SH-SY5Y (cell line): ENCODE data around the gene DDX53.

ENCODE experiments used
- GATA2 ChIP-seq: IDR thresholded peaks from 2 replicates; pipeline ENCODE4 v1.6.1; 2011; ENCODE audit warnings: mild to moderate bottlenecking, low read depth, low read length
- GATA3 ChIP-seq: IDR thresholded peaks from 2 replicates; pipeline ENCODE4 v1.6.1; 2011; ENCODE audit warnings: low read depth, mild to moderate bottlenecking, low read length, moderate library complexity

DDX53 gene

DNA sequence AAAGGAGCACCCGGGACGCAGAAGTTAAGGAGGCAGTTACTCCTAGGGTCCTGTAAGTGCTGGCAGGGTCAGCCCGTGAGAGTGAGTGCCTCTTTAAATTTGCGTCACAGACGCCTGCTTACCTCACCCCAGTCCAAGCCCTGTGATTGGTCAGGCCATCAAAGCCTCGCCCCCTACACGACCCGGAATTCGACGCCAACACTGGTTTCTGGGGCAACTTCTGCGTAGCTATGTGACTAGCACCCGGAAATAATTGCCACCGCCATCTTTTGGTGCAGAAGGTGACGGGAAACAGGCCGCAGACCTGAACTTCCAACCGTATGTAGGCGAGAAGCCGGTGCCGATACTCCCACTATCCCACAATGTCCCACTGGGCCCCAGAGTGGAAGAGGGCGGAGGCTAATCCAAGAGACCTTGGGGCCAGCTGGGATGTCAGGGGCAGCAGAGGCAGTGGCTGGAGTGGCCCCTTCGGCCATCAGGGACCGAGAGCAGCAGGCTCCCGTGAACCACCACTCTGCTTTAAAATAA lies at the start of gene DDX53:
Gene DDX53 (plus strand): TSS at position 265 of the 528 bp plus-strand sequence. CDS start 98 bp downstream, at position 363.
- TF ChIP-seq GATA2 = no peak
- no peak for TF ChIP-seq GATA3

DNA sequence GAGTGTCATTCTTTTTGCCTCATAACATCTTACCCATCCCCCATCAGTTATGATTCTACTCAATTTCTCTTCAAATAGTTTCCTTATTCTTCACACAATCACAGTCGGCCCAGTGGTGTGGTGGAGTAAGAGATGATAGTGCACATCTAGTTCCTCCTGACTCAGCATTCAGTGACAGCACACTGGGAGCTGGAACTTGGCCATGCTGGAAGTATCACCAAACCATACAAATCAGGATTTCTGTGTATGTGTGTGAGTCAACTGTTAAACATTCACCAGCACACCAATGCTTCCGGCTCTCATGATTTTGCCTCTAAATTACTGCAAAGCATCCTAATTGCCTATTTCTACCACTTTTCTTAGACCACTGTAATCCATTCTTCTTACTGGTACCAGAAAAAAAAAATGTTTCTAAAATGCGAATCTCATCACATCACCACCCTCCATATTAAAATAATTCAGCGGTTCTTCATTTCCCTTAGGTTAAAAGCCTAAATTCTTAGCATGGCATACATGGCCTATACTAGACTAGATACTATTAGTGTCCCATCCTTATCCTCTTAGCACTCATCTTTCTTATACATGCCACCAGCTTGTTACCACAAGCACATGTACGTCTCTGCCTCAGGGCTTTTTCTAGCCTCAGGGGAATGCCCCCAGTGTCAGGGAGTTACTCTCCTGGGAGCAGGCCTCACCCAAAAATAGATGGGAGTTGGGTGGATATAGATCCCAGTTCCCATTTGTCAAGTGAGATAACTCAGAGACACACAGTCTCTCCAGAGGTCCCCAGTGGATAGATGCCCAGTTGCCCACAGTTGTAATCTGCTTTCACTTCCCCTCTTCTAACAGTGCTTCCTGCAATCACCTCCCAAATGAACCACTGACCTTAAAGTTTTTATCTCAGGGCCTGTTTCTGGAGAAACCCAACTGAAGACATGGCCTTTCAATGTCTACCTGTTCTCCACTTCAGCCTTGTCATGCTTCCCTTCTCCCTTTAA lies 49.2 kb upstream of the DDX53 start:
- TF ChIP-seq GATA2 (no peak), GATA3 (no peak)

DNA sequence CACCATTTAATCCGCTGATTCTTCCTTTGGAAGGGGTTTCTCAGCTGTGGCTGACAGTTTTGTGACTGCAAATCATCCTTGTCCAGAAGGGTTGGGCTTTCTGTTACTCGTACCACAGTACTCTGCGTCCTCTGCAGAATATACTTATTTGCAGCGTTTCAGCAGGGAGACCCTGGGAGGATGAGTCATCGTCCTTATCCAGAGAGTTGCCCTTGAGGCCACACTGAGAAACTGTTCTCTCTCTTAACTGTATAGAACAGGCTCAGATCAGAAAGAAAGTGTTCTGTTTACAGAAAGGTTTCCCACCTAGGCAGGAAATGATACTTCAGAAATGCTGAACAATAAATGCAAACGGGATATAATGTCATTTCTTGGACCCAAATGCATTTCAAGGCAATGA lies 47.8 kb upstream of the DDX53 start:
- no peak for TF ChIP-seq GATA2
- no peak for TF ChIP-seq GATA3

DNA sequence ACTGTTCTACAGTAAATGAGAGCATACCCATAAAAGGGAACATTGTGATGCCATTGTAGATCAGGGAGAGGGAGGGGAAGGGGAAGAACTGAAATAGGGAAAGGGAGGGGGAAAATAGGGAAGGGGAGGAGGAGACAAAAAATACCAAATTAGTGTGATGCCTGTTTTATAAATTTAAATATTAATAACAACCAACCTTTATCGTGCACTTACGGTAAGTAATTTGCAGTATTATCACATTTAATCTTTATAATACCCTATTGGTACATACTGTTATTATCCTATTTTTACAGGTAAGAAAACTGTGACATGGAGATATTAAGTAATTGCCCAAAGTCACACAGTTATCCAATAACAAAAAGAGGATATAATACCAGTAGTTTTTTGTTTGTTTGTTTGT lies 41.5 kb upstream of the DDX53 start:
- TF ChIP-seq GATA2 = no peak
- TF ChIP-seq GATA3 = no peak

DNA sequence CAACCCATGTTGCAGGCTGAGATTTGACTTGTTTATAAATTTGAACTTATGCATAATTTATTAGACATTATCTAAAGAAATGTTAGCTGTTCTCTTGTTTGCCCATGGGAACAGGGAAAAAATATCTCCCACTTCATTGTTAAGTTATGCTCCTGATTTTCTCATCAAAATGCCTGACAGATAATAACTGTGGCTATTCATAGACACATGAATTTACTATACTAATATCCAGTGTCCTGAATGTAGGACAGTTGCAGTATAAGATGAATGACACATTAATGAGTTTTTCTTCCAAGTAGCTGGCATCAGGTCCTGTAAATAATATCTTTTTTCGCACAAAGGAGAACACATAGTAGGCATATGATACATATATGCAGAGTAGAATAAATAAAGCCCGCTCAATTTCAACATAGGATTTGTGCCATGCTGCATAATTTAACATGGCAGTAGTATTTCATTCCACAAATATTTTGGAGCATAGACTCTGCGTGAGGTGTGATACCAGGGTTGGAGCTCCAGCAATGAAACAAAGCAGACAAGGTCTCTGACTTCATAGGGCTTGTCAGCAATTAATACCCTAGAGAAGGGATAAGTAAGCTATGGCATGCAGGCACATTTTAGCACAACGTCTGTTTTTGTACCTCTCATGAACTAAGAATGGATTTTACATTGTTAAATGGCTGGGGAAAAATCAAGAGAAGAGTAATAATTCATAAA lies 40.4 kb upstream of the DDX53 start:
- TF ChIP-seq GATA2 = no peak
- TF ChIP-seq GATA3 = no peak

DNA sequence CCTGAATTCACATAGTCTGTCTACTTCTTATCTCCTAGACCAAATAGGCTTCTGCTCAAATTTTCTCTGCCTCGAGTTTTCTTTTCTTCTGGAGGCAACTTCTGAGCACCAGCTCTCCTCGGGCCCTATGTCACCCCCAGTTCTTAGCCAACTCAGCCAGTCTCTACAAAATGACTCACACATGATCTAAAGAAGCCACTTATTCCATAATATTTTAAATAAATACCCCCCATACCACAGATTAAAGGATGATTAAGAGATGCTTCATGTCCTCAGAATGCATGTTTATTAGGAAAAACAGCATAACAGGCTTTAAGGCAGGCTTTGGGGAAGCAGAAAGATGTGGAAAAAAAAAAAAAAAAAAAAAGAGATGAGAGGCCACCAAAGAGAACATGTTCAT lies 36.6 kb upstream of the DDX53 start:
- no peak for TF ChIP-seq GATA3
- TF ChIP-seq GATA2 = no peak

DNA sequence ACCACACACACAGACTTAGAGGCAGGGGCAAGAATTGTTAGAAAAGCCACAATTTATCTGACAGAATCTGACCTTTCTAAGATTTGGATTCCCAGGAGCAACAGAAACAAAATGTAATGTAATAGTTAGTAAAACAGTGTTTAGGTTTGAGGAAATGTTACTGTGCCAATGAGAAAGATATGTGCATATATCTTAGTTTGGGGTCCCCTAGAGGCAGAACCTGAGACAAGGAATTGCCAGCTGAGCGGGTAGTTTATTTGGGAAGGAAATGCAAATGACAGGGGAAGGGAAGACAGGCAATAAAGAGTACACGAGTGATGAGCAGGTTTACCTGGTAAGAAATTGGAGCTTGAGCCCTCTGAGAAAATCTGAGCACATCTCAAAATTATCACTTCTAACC lies 31.3 kb upstream of the DDX53 start:
- TF ChIP-seq GATA3 (no peak), GATA2 (no peak)

DNA sequence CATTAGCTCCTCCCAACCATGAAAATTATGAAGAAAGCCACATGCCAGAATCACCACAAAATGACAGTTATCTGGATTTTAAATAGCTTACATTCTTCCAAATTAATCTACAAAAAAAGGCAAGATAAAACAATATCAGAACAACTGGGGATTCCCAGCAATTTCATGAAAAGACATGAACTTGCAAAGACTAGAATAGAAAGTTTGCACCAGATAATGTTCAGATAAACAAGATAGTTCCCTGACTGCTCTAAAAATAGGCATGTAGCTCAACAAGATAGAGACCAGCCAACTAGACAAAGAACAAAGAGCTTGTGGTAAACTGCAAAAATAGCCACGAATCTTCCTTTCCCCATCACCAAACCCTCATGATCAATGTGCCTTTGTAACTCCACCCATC lies 30.3 kb upstream of the DDX53 start:
- no peak for TF ChIP-seq GATA2
- TF ChIP-seq GATA3 = no peak

DNA sequence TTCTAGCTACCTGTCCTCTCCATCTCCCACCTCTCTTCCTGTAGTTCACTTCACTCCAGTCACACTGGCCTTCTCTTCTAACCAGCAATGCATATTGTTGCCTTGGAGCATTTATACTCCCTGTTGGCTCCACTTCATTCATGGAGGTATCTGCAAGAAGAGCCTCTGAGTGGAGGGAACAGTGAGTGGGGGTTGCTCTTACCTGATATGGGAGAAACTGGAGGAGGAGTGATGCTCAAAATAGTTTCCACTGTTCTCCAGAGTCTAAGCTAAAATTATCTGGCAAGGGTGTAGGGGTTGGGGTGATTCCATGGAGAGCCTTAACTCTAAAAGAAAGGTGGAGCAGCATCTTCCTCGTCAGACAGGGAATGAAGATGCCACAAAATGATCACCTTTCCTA lies 28.9 kb upstream of the DDX53 start:
- TF ChIP-seq GATA2 = no peak
- no peak for TF ChIP-seq GATA3

DNA sequence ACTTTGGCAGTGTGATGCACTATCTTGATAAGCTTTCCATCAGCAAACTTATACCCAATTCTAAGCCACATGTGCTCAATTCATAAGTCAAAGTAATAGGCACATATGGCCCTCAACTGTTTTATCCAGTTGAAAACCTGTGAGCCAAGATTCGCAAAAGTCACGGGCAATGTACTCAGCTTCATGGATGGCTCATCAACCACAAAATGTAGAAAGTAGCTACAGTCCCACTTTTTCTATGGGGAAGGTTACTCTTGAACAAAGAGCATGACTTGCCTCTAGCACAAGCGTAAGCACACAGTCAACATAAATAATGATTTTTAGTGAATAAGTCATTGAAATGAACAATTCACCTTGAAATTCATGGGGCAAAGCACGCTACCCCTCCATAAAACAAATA lies 25.1 kb upstream of the DDX53 start:
- TF ChIP-seq GATA3 (no peak), GATA2 (no peak)

DNA sequence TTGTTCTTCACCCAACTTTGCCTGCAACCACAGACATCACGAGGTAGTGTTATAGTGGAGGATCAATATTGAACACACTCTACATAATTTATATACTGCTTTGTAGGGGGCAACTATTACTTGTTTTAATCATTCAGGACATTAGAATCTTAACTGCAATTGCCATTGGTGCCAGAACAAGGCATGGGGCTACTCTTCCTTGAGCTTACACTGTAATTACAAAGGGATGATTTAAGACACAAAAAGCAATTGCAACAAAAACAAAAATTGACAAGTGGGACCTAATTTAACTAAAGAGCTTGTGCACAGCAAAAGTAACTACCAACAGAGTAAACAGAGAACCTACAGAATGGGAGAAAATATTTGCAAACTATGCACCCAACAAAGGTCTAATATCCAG lies 24.0 kb upstream of the DDX53 start:
- TF ChIP-seq GATA3 = no peak
- no peak for TF ChIP-seq GATA2

DNA sequence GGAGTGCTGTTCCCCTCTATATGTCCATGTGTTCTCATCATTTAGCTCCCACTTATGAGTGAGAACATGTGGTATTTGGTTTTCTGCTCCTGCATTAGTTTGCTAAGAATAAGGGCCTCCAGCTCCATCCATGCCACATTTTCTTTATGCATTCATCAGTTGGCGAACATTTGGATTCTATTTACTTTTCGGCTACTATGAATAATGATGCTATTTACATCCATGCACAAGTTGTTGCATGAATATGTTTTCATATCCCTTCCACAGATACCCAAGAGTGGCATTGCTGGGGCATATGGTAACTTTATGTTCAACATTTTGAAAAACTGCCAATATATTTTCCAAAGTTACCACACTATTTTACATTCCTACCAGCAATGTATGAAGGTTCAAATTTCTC lies 13.8 kb upstream of the DDX53 start:
- TF ChIP-seq GATA2 (no peak), GATA3 (no peak)

DNA sequence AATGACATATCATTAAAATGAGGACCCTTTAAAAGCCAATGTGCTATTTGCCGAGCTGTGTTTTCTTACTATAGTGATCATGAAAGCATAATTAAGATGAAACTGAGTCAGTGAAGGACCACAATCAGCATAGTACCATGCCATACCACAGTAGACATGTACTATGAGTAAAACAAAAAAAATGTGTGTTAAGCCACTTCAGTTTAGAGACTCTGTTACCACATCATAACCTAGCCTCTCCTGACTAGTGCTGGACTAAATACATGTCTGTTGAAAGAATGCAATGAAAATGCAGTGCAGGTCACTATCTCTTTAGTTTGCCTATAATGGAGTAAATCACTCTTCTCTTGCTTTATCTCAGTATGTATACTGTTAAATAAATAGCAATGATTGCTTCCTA lies 12.3 kb upstream of the DDX53 start:
- no peak for TF ChIP-seq GATA3
- TF ChIP-seq GATA2 = no peak

DNA sequence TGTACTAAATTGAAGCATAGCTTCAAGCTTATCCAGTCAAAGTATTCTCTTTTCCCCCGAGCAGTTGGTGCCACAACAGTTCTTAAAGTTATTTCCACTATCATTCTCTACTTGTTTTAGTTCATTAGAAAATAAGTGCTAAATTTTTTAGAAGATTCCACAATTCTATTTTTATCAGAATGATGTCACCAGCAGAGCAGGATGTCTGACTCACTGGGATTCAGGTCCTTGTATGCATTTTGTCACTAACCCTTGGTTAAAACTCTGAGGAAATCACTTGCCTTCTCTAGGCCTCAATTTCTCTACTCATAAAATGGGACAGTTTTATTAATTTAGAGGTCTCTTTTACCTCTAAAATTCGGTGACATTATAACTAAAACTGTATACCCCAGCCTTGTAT lies 3.4 kb downstream of the DDX53 start:
- TF ChIP-seq GATA2 (no peak), GATA3 (no peak)

DNA sequence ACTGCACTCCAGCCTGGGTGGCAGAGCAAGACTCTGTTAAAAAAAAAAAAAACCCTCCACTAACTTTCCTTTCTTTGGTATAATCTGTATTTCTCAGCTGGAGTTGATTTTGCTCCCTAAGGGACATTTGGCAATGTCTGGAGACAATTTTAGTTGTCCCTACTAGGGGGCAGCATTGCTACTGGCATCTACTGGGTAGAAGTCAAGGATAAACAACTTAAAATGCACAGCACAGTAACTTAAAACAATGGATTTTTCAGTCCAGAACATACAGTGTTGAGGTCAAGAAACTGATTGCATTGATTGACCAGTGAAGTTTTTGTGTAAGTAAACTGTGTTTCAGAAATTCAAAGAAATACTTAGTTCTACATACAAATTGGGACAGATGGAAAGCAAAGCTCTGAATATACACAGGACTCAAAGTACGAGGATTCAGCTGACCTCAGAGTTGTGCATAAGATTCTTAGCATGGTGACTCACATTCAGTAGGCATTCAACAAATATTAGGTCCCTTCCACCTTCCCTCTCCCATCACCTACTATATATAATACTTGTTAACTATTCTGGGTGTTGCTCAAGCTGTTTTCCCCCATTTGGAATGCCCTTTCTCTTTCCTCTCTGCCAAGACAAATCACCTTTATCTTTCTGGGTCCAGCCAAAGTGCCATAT lies 8.8 kb downstream of the DDX53 start:
- TF ChIP-seq GATA3 = no peak
- TF ChIP-seq GATA2 = no peak
